EH (cell line): Measurements from ENCODE around the gene GBP7.
"Not testable (repeated sequence)": the region's sequence is repeated elsewhere in the genome, so short reads cannot be mapped to it uniquely, and the experiment has no call there.

Experiments used
- DNase-seq: peaks from one replicate; pipeline ENCODE4 v3.0.0-alpha.2; 2015; ENCODE audit warnings: low read depth

Gene GBP7

GRCh38 chr1:89175601-89176256 lies at the start of gene GBP7:
TSS of gene GBP7 (minus strand) at chr1:89176003. CDS start at chr1:89171935, 4,068 bp downstream.
- DNase-seq = no peak

GRCh38 chr1:89221341-89221740 lies 45.5 kb upstream of the GBP7 start:
- peak; percentile 3 for DNase-seq

GRCh38 chr1:89219851-89220250 lies 44.0 kb upstream of the GBP7 start:
- not testable (repeated sequence) for DNase-seq

- DNase-seq = not testable (repeated sequence)
Observed at GRCh38 chr1:89218941-89219340, 43.1 kb upstream of the GBP7 start.

GRCh38 chr1:89213347-89213746 lies 37.5 kb upstream of the GBP7 start:
- DNase-seq = no peak

GRCh38 chr1:89211035-89211634 lies 35.3 kb upstream of the GBP7 start:
- no peak for DNase-seq

GRCh38 chr1:89206373-89206772 lies 30.6 kb upstream of the GBP7 start:
- no peak for DNase-seq

- peak; percentile 87 for DNase-seq
Observed at GRCh38 chr1:89203166-89203565, 27.4 kb upstream of the GBP7 start.

GRCh38 chr1:89201106-89201794 lies 25.4 kb upstream of the GBP7 start:
- no peak for DNase-seq

GRCh38 chr1:89200663-89201062 lies 24.9 kb upstream of the GBP7 start:
- peak; percentile 61 for DNase-seq

- DNase-seq = no peak
Observed at GRCh38 chr1:89199525-89200031, 23.8 kb upstream of the GBP7 start.

- peak; percentile 55 for DNase-seq
Observed at GRCh38 chr1:89198491-89199072, 22.8 kb upstream of the GBP7 start, which contains the start of gene GBP4. TSS of gene GBP4 (minus strand) at chr1:89198942. CDS start at chr1:89198834, 108 bp downstream.

- DNase-seq = no peak
Observed at GRCh38 chr1:89198081-89198480, 22.3 kb upstream of the GBP7 start.

GRCh38 chr1:89195476-89195875 lies 19.7 kb upstream of the GBP7 start:
- no peak for DNase-seq

GRCh38 chr1:89191314-89191713 lies 15.5 kb upstream of the GBP7 start:
- no peak for DNase-seq

- peak; percentile 34 for DNase-seq
Observed at GRCh38 chr1:89190017-89190416, 14.2 kb upstream of the GBP7 start.

- peak; percentile 52 for DNase-seq
Observed at GRCh38 chr1:89179343-89179742, 3.5 kb upstream of the GBP7 start.

GRCh38 chr1:89176971-89177370 lies 1.2 kb upstream of the GBP7 start:
- no peak for DNase-seq

- no peak for DNase-seq
Observed at GRCh38 chr1:89174491-89174890, 1.3 kb downstream of the GBP7 start.

GRCh38 chr1:89172468-89173143 lies 3.2 kb downstream of the GBP7 start:
- DNase-seq = no peak

GRCh38 chr1:89171067-89171438 lies 4.8 kb downstream of the GBP7 start:
- no peak for DNase-seq
